B cell (primary cell): Measurements from ENCODE around the gene CAMTA1. TPM values are rescaled to one million over a fixed set of nuclear protein-coding genes. Genes with fewer than 3 reads are reported as not detected.

Experiments
- ATAC-seq: fragments of 200-7000 bp; cut with Tn5 transposase; one replicate; pipeline ENCODE4 v1.10.0; 2021; ENCODE audit warnings: low read depth, mild to moderate bottlenecking, moderate number of reproducible peaks, moderate library complexity
- CTCF ChIA-PET: fragments of 350-600 bp; sonication (Branson Sonifier 250); formaldehyde crosslinking; loops from one replicate; lab custom pipeline; 2021; ENCODE audit warnings: antibody characterized with exemption, inconsistent platforms; lab: Charles Lee
- POLR2A ChIA-PET: fragments of 350-600 bp; sonication (Branson Sonifier 250); formaldehyde crosslinking; loops from one replicate; lab custom pipeline; 2021; ENCODE audit warnings: antibody characterized with exemption; lab: Charles Lee
- DNase-seq: peaks from one replicate; pipeline ENCODE4 v3.0.0; 2013
- H2AFZ ChIP-seq: 2 replicates; pipeline ENCODE4 v1.6.1; 2012; ENCODE audit warnings: mild to moderate bottlenecking, low read depth, low read length; ENCODE audit not compliant: insufficient read depth, poor library complexity, severe bottlenecking
- H3K27ac ChIP-seq, 2 donors: 1 replicate in 1 of 2; 2 replicates in 1 of 2; pipeline ENCODE4 v1.5.1; 2012 to 2013; ENCODE audit warnings: low read length in 2 of 2, mild to moderate bottlenecking in 2 of 2, moderate library complexity in 1 of 2
- H3K27me3 ChIP-seq, 4 experiments: fragments of 200-600 bp in 1 of 4; sonication (generic) in 1 of 4; replicated peaks in 1 of 4; 1 replicate in 2 of 4; 2 replicates in 2 of 4; pipeline versions ENCODE4 v1.6.1 to v1.7.0; 2013 to 2016; ENCODE audit warnings: low read length in 3 of 4, mild to moderate bottlenecking in 2 of 4, mixed read lengths in 1 of 4, moderate library complexity in 1 of 4; ENCODE audit not compliant: insufficient read depth in 4 of 4, control insufficient read depth in 3 of 4; ENCODE audit errors: control extremely low read depth in 1 of 4
- H3K36me3 ChIP-seq, 2 experiments: replicated peaks in 1 of 2; 1 replicate in 1 of 2; 2 replicates in 1 of 2; pipeline versions ENCODE4 v1.6.1 to v1.7.1; 2013; ENCODE audit warnings: low read length in 1 of 2; ENCODE audit not compliant: insufficient read depth in 2 of 2, control insufficient read depth in 1 of 2; ENCODE audit errors: control extremely low read depth in 1 of 2, extremely low read depth in 1 of 2
- H3K4me1 ChIP-seq, 2 donors: fragments of 200-600 bp in 1 of 2; sonication (generic) in 1 of 2; 1 replicate in 1 of 2; 2 replicates in 1 of 2; pipeline versions ENCODE4 v1.5.1 to v1.6.1; 2013 to 2017; ENCODE audit warnings: low read length in 2 of 2; ENCODE audit not compliant: control insufficient read depth in 2 of 2, insufficient read depth in 2 of 2
- H3K4me2 ChIP-seq: replicated peaks from 2 replicates; pipeline ENCODE3; 2012; ENCODE audit warnings: mild to moderate bottlenecking, low read depth, low read length; ENCODE audit not compliant: poor library complexity, severe bottlenecking
- H3K4me3 ChIP-seq, 5 experiments: fragments of 200-600 bp in 1 of 5; sonication (generic) in 1 of 5; 1 replicate in 3 of 5; 2 replicates in 2 of 5; pipeline versions ENCODE4 v1.5.1 to v1.7.0; 2011 to 2016; ENCODE audit warnings: low read length in 4 of 5, mild to moderate bottlenecking in 4 of 5, low read depth in 2 of 5, control low read depth in 1 of 5, moderate library complexity in 1 of 5; ENCODE audit not compliant: insufficient read depth in 1 of 5; ENCODE audit errors: control extremely low read depth in 1 of 5, extremely low read depth in 1 of 5
- H3K79me2 ChIP-seq: fragments of 200-600 bp; sonication (generic); one replicate; pipeline ENCODE4 v1.6.0; 2016; ENCODE audit warnings: low read length; ENCODE audit not compliant: control insufficient read depth, insufficient read depth
- H3K9ac ChIP-seq: fragments of 200-600 bp; sonication (generic); 2 replicates; pipeline ENCODE4 v1.6.1; 2017; ENCODE audit warnings: mild to moderate bottlenecking, low read length, moderate library complexity
- H3K9me3 ChIP-seq, 3 donors: one replicate each; pipeline versions ENCODE4 v1.6.1 to v1.7.1; 2013; ENCODE audit warnings: low read length in 2 of 3; ENCODE audit not compliant: control insufficient read depth in 2 of 3, insufficient read depth in 1 of 3; ENCODE audit errors: control extremely low read depth in 1 of 3
- H4K20me1 ChIP-seq: 2 replicates; pipeline ENCODE4 v1.6.0; 2012; ENCODE audit warnings: mild to moderate bottlenecking, low read length; ENCODE audit not compliant: insufficient read depth, control insufficient read depth, poor library complexity, severe bottlenecking
- H3K27ac Mint-ChIP-seq: one replicate; pipeline ENCODE4 v1.8.0; 2021; ENCODE audit warnings: mixed read lengths
- H3K27me3 Mint-ChIP-seq: one replicate; pipeline ENCODE4 v1.8.0; 2021; ENCODE audit warnings: mixed read lengths
- H3K4me1 Mint-ChIP-seq: one replicate; pipeline ENCODE4 v1.8.0; 2021; ENCODE audit warnings: mixed read lengths
- H3K4me3 Mint-ChIP-seq: one replicate; pipeline ENCODE4 v1.8.0; 2021; ENCODE audit warnings: mixed read lengths
- H3K9me3 Mint-ChIP-seq: one replicate; pipeline ENCODE4 v1.8.0; 2022; ENCODE audit warnings: mixed read lengths; ENCODE audit not compliant: insufficient read depth
- EZH2 ChIP-seq: IDR thresholded peaks from 2 replicates; pipeline ENCODE4 v1.6.1; 2012; ENCODE audit warnings: borderline replicate concordance, low read depth, mild to moderate bottlenecking, moderate library complexity, low read length; ENCODE audit not compliant: insufficient read depth, poor library complexity, severe bottlenecking
- WGBS: methylation state at CpG from one replicate; pipeline ENCODE4 v1.1.5; 2013; ENCODE audit warnings: missing lambda C conversion rate; ENCODE audit not compliant: insufficient coverage; 5-methylcytosine and 5-hydroxymethylcytosine counted together
- intact Hi-C: fragments of 100-400 bp; cut with micrococcal nuclease; formaldehyde crosslinking; loops from one replicate; pipeline ENCODE4 v1.10.0; 2022
- polyA plus RNA-seq: library from polyadenylated mRNA; depleted of rRNA; stranded (reverse); fragments of >200 nt; gene quantifications from 2 replicates; pipeline ENCODE4 v1.2.3, GENCODE V29; 2012
- total RNA-seq, 2 donors: library from RNA; stranded (reverse); fragments of 120-200 nt in 1 of 2; gene quantifications; 1 replicate in 1 of 2; 2 replicates in 1 of 2; pipeline versions ENCODE4 v1.2.3 to v1.2.4, GENCODE V29; 2013 to 2022
- TF ChIP-seq, protein P1 (sequence below): fragments of 200-600 bp; IDR thresholded peaks from one replicate; pipeline ENCODE4 v1.8.0; 2022; ENCODE audit warnings: antibody characterized with exemption, mild to moderate bottlenecking

The CAMTA1 gene
- total and polyA plus RNA-seq, 2 donors (not counting 1 experiment from before 2014, with no cell fraction given), result 42.2 to 45.7 TPM

GRCh38 chr1:7110321-7110720 is 325.1 kb downstream of the CAMTA1 start:
- Histone ChIP-seq H3K4me1 (no peaks in the 10 kb centered on the region), H3K27ac (no peak overlapping the region), H3K9me3 (peaks cover 0 to 6% (median 0%) of the 10 kb centered on the region in 3 donors), H3K36me3 (no peaks in the 10 kb centered on the region), H3K4me2 (no peak overlapping the region), H3K9ac (no peak overlapping the region), H3K27me3 (no peaks in the 10 kb centered on the region), H3K4me3 (no peak overlapping the region), H3K79me2 (no peaks in the 10 kb centered on the region), H4K20me1 (no peaks in the 10 kb centered on the region), H2AFZ (no peak overlapping the region)
- DNase-seq (no peak), ATAC-seq (no peak)
- intact Hi-C loops, result no loop called here
- Mint-ChIP-seq H3K4me3 (no peak overlapping the region), H3K9me3 (peaks cover 3% of the 10 kb centered on the region), H3K4me1 (no peaks in the 10 kb centered on the region), H3K27me3 (peaks cover 20% of the 10 kb centered on the region), H3K27ac (no peak overlapping the region)
- 83% methylated on average over 7 of the region's 8 CpGs for WGBS
- ChIA-PET POLR2A (no interaction called here), CTCF (no interaction called here)
- no peak for TF ChIP-seq EZH2
- TF ChIP-seq, protein P1, sequence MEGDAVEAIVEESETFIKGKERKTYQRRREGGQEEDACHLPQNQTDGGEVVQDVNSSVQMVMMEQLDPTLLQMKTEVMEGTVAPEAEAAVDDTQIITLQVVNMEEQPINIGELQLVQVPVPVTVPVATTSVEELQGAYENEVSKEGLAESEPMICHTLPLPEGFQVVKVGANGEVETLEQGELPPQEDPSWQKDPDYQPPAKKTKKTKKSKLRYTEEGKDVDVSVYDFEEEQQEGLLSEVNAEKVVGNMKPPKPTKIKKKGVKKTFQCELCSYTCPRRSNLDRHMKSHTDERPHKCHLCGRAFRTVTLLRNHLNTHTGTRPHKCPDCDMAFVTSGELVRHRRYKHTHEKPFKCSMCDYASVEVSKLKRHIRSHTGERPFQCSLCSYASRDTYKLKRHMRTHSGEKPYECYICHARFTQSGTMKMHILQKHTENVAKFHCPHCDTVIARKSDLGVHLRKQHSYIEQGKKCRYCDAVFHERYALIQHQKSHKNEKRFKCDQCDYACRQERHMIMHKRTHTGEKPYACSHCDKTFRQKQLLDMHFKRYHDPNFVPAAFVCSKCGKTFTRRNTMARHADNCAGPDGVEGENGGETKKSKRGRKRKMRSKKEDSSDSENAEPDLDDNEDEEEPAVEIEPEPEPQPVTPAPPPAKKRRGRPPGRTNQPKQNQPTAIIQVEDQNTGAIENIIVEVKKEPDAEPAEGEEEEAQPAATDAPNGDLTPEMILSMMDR, result no peak

DNA sequence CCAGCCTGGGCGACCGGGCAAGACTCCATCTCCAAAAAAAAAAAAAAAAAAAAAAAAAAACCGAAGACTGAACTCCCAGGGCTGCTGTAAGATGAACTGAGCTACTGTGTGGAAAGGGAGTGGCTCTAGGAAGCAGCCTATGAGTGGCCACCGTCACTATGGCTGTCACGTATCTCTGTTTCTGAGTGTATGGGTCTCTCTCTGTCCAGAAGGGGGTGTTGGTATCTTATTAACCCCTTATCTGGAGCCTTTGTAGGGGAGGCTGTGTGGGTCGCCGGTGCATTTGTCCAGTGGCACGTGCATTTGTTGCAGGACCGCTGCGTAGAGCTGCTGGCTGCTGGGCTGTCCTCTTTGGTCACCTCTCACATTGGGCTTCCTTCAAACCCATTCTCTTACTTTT is 326.6 kb downstream of the CAMTA1 start:
- no peaks in the 10 kb centered on the region for H3K27me3 ChIP-seq
- CTCF ChIA-PET, result no interaction called here
- no peak overlapping the region for H3K4me3 ChIP-seq
- H3K27ac ChIP-seq, result no peak overlapping the region
- peaks cover 0 to 6% (median 0%) of the 10 kb centered on the region in 3 donors for H3K9me3 ChIP-seq
- Mint-ChIP-seq H3K27me3 (peaks cover 18% of the 10 kb centered on the region), H3K4me3 (no peak overlapping the region), H3K27ac (no peak overlapping the region), H3K9me3 (peaks cover 7% of the 10 kb centered on the region), H3K4me1 (no peaks in the 10 kb centered on the region)
- H3K79me2 ChIP-seq, result no peaks in the 10 kb centered on the region
- no peak for TF ChIP-seq EZH2
- TF ChIP-seq, protein P1, result no peak
- no peaks in the 10 kb centered on the region for H3K36me3 ChIP-seq
- no peak overlapping the region for H3K4me2 ChIP-seq
- H2AFZ ChIP-seq, result no peak overlapping the region
- H4K20me1 ChIP-seq, result no peaks in the 10 kb centered on the region
- ATAC-seq (no peak), DNase-seq (no peak)
- WGBS, result 79% methylated on average over 3 of the region's 10 CpGs
- no peak overlapping the region for H3K9ac ChIP-seq
- POLR2A ChIA-PET, result no interaction called here
- no peaks in the 10 kb centered on the region for H3K4me1 ChIP-seq
- intact Hi-C loops, result no loop called here
